Bronchial epithelial cell (primary cell): ENCODE results near the gene TAS1R2. TPM values are rescaled to one million over a fixed set of nuclear protein-coding genes. Genes with fewer than 3 reads are reported as not detected.
"Not testable (repeated sequence)": the region's sequence is repeated elsewhere in the genome, so short reads cannot be mapped to it uniquely, and the experiment has no call there.

Experiments
- DNase-seq: peaks from one replicate; pipeline ENCODE4 v3.0.0-alpha.2; 2010; ENCODE audit warnings: low read depth
- FAIRE-seq: peaks from 2 replicates; lab custom pipeline; 2011; peaks lifted over from hg19 to GRCh38; lab: Jason Lieb, UNC
- H3K27me3 ChIP-seq: 2 replicates; pipeline ENCODE4 v1.5.1; 2011; ENCODE audit warnings: low read length; ENCODE audit not compliant: control insufficient read depth, insufficient read depth
- H3K36me3 ChIP-seq: 2 replicates; pipeline ENCODE4 v1.5.1; 2011; ENCODE audit warnings: low read length; ENCODE audit not compliant: control insufficient read depth, insufficient read depth
- H3K4me3 ChIP-seq: 2 replicates; pipeline ENCODE4 v1.5.1; 2011; ENCODE audit warnings: mild to moderate bottlenecking, low read depth, low read length, control low read depth
- total RNA-seq: library from RNA; depleted of rRNA; stranded (reverse); fragments of >200 nt; gene quantifications from 2 replicates; pipeline ENCODE4 v1.2.1, GENCODE V29; 2014
- TF ChIP-seq, protein P1 (sequence below): IDR thresholded peaks from 2 replicates; pipeline ENCODE4 v1.5.1; 2011; ENCODE audit warnings: mild to moderate bottlenecking, moderate library complexity, low read length, control low read depth, inconsistent platforms; ENCODE audit not compliant: insufficient read depth, severe bottlenecking

Gene TAS1R2
- total RNA-seq, 1 donor from 2014 or later: not detected

DNA sequence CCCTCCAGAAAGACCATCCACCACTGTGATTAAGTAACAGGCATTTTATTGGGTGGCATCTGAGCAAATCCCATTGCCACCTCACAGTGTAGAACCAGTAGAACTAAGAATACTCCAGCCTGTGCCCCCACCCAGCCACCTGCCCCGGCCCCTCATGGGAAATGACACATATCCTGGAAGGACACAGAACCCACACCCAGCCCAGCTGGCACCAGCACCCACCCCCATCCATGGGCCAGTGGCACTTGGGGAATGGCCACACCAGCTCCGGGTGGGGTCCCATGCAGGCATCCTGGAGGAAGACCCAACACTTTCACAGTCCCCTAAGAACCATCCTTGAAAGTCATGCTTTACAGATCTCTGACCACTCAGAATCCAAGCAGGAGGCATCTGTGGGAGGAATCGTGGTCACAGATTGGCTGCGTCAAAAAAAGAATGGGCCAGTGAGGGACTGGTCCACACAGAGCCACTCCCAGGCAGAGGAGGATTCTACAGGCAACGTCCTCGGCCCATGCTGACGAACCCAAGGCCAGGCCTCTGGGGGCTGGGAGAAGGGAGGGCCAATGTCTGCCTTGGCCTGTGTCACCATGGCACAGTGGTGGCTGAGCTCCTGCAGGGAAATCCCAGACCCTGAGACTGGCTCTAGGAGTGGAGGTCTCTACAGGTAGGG is 12.1 kb upstream of the TAS1R2 start:
- H3K36me3 ChIP-seq: peaks cover 7% of the 10 kb centered on the region
- TF ChIP-seq, protein P1, sequence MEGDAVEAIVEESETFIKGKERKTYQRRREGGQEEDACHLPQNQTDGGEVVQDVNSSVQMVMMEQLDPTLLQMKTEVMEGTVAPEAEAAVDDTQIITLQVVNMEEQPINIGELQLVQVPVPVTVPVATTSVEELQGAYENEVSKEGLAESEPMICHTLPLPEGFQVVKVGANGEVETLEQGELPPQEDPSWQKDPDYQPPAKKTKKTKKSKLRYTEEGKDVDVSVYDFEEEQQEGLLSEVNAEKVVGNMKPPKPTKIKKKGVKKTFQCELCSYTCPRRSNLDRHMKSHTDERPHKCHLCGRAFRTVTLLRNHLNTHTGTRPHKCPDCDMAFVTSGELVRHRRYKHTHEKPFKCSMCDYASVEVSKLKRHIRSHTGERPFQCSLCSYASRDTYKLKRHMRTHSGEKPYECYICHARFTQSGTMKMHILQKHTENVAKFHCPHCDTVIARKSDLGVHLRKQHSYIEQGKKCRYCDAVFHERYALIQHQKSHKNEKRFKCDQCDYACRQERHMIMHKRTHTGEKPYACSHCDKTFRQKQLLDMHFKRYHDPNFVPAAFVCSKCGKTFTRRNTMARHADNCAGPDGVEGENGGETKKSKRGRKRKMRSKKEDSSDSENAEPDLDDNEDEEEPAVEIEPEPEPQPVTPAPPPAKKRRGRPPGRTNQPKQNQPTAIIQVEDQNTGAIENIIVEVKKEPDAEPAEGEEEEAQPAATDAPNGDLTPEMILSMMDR: no peak
- FAIRE-seq: no peak
- no peak for DNase-seq
- no peak overlapping the region for H3K4me3 ChIP-seq
- no peaks in the 10 kb centered on the region for H3K27me3 ChIP-seq

DNA sequence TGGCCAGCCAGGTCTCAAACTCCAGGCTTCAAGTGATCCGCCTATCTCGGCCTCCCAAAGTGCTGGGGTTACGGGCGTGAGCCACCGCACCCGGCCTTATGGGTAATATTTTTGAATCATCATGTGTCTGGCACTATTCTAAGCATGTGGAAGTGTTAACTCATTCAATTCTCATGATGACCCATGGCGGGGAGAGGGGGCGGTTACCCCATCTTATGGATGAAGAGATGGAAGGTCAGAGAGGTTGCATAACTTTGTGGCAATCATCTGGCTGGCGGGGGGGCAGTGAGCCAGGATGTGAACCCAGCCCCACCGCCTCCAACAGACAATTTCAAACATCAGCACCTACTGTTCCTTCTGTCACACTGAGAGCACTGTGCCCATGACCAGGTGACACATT is 11.5 kb upstream of the TAS1R2 start:
- Histone ChIP-seq H3K27me3 (peaks cover 1% of the 10 kb centered on the region), H3K36me3 (peaks cover 5% of the 10 kb centered on the region), H3K4me3 (no peak overlapping the region)
- DNase-seq (no peak), FAIRE-seq (no peak)
- TF ChIP-seq, protein P1: no peak

DNA sequence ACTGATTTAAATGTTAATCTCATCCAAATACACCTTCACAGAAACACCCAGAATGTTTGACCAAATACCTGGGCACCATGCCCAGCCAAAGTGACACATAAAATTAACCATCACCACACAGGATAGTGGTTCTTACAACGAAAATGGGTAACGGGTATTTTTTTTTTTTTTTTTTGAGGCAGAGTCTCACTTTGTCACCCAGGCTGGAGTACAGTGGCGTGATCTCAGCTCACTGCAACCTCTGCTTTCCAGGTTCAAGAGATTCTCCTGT is 11.1 kb upstream of the TAS1R2 start:
- not testable (repeated sequence) for H3K36me3 ChIP-seq, FAIRE-seq, H3K4me3 ChIP-seq, H3K27me3 ChIP-seq
- DNase-seq: peak; percentile 16

DNA sequence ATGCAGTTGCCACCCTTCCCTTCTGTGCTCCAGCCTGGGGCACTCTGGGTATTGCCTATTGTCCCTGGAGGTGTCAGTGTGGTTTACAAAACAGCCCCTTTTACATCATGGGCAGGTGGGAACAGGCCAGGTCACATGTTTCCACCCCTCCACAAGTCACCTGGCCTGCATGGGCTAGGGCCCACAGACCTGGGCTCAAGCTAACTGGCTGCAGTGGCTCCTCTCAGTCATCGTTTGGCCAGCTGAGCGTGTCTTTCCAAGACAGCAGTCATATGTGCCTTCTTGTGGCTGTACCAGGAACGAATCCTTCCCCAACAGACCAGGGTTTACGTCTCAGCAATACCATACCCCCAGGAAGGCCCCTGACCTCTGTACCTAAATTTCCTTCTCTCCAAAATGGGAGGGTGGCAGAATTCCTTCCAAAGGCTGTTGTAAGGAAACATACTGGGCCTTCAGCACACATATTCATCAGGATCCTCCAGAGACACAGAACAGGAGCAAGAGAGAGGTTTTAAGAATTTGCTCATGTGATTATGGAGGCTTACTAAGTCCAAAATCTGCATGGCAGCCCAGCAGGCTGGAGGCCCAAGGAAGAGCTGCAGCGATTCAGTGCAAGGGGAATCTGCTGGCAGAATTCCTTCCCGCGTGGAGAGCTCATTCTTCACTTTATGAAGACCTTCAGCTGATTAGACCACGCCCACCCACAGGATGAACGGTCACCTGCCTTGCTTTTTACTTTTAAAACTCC is 10.6 kb upstream of the TAS1R2 start:
- TF ChIP-seq, protein P1: no peak
- no peak overlapping the region for H3K4me3 ChIP-seq
- FAIRE-seq: no peak

DNA sequence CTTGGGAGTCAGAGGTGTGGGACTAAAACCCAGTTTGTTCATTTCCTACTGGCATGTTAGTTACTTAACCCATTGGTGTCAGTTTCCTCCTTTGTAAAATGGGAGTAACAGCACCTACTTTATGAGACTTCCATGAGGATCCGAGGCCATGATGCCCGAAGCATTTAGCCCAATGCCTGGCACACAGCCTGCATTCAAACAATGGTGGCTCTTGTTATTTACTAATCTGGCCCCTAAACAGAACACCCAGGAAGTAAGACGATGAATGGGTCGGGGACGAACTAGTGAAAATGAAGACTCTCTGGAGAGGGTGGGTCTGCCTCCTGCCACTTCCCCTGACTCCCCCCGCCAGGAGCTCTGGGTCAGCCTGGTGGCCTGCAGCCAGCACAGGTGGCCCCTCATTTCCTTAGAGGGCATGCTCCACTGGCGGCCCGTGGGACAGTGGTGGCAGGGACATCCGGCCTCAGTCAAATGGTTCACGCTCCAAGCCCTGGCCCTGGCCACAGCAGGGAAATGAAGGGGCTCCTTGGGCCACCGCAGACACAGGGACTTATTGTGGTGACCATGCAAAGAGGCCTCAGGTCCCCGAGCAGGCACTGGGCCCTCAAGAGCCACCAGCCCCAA is 9.5 kb upstream of the TAS1R2 start:
- FAIRE-seq (no peak), DNase-seq (no peak)
- TF ChIP-seq, protein P1: no peak
- H3K4me3 ChIP-seq: no peak overlapping the region
- H3K27me3 ChIP-seq: peaks cover 1% of the 10 kb centered on the region
- H3K36me3 ChIP-seq: peaks cover 3% of the 10 kb centered on the region

More for the DNA sequence above, 10.6 kb upstream of the TAS1R2 start:
- no peak for DNase-seq
- H3K36me3 ChIP-seq: peaks cover 5% of the 10 kb centered on the region
- H3K27me3 ChIP-seq: peaks cover 1% of the 10 kb centered on the region

DNA sequence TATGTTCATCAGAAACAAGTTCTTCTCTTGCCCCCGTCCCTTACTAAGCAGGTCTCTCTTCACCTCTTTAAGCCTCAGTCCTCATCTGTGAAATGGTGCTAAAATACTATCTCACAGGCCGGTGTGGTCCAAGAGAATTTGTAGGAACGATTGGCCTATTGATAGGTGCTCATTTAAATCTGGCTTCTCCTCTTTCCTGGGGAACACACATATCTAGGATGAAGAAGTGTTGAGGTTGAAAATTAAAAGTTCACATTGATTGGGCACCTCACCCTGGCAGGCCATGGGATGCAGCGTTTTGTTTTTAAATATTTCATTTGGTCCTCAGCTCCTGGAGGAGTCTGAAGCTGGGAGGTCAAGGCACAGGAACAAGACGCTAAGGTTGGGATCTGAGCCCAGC is 8.9 kb upstream of the TAS1R2 start:
- peaks cover 2% of the 10 kb centered on the region for H3K36me3 ChIP-seq
- FAIRE-seq (no peak), DNase-seq (no peak)
- TF ChIP-seq, protein P1: no peak
- H3K27me3 ChIP-seq: peaks cover 1% of the 10 kb centered on the region
- H3K4me3 ChIP-seq: no peak overlapping the region
